Measurements from ENCODE around the gene CHRNA9. TPM values are rescaled to one million over a fixed set of nuclear protein-coding genes. Genes with fewer than 3 reads are reported as not detected.

CHRNA9 gene
- total and polyA plus RNA-seq, 2 of the 13 experiments (the other 11 are each of a cell fraction or from before 2014, with no cell fraction given) = not detected

DNA sequence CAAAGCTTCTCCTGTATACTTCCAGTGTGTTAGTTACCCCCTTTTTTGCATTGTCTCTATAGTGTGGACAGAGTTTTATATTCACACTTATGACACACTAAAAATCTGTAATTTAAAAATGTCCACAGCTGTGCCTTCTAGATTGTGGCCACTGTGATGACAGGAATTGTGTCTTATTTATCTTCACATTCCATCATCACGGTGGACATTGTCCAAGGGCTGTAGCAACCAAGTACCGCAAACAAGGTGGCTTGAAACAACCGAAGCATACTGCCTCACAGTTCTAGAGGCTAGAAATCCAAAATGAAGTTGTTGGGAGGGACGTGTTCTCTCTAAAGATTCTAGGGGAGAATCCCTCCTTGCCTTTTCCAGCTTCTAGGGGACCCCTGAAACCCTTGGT is 32.3 kb downstream of the CHRNA9 start:
- peak; percentile 87 for ATAC-seq
- FAIRE-seq = peak; percentile 77
- DNase-seq (ENCODE audit: low spot score) = peak; percentile 36
- H3K79me2 ChIP-seq (ENCODE audit: insufficient read depth, low read length) = no peaks in the 10 kb centered on the region
- no peaks in the 10 kb centered on the region for H3K27me3 ChIP-seq (ENCODE audit: control insufficient read depth in 1 of 2, insufficient read depth in 2 of 2, low read length in 2 of 2)
- ChIA-PET POLR2A (no interaction called here), CTCF (ENCODE audit: low intra/inter-chr PET ratio, low total read pairs) (no interaction called here)
- no peaks in the 10 kb centered on the region for H3K9me3 ChIP-seq (ENCODE audit: low read length)
- H3K4me1 ChIP-seq (ENCODE audit: insufficient read depth, low read length) = peaks cover 47% of the 10 kb centered on the region
- peak overlapping the region; percentile 59 for H2AFZ ChIP-seq (ENCODE audit: low read length)
- in situ Hi-C loops (cut with HindIII; ENCODE audit: extremely low pct_ligation_motif_present, low pct_unique_long_range_greater_than_20kb) = no loop called here
- no peak overlapping the region; a peak in 1 of 6 replicates for H3K4me3 ChIP-seq (replicated peaks in 1 of 3; ENCODE audit: insufficient read depth in 1 of 3, low read depth in 2 of 3, low read length in 3 of 3)
- no peaks in the 10 kb centered on the region for H3K36me3 ChIP-seq (replicated peaks in 1 of 2; ENCODE audit: control insufficient read depth in 1 of 2, insufficient read depth in 2 of 2, low read length in 2 of 2)
- no peaks in the 10 kb centered on the region for H4K20me1 ChIP-seq (ENCODE audit: insufficient read depth, low read length)
- WGBS (ENCODE audit: low lambda C conversion rate) = 3% methylated on average over 4 of the region's 4 CpGs
- H3K27ac ChIP-seq (ENCODE audit: extremely low read length, insufficient read depth, low read length) = no peak overlapping the region
- no TSS peak for BruUV-seq (replicated peaks)
- peak overlapping the region; percentile 56; the same call in 1 of the 2 replicates for H3K4me2 ChIP-seq (ENCODE audit: low read depth, low read length)
- intact Hi-C loops (cut with micrococcal nuclease; ENCODE audit: unreplicated experiment) = no loop called here
- H3K9ac ChIP-seq (ENCODE audit: insufficient read depth, low read depth, low read length) = no peak overlapping the region
- TF ChIP-seq HNF4A (CRISPR knock-in tag; IDR thresholded peaks at IDR 0.05) (peak; percentile 60), SOX6 (IDR thresholded peaks at IDR 0.05) (no peak), SOX6 (CRISPR knock-in tag; IDR thresholded peaks at IDR 0.05) (peak; percentile 25; the same call in 1 of the 2 replicates), FOXA1 (IDR thresholded peaks at IDR 0.05) (no peak), FOXA1 (CRISPR knock-in tag; IDR thresholded peaks at IDR 0.05) (peak; percentile 55), ZNF605 (CRISPR knock-in tag; IDR thresholded peaks at IDR 0.05) (peak; percentile 18; the same call in 1 of the 2 replicates), RAD21 (CRISPR knock-in tag; IDR thresholded peaks at IDR 0.05) (no peak), U2AF1 (optimal IDR thresholded peaks at IDR 0.05; ENCODE audit: low read depth, low read length) (no peak), SOX13 (IDR thresholded peaks at IDR 0.05) (no peak), SOX13 (CRISPR knock-in tag; conservative IDR thresholded peaks at IDR 0.05 in 1 of 2, IDR thresholded peaks at IDR 0.05 in 1 of 2) (peak in 1 of 2 experiments; percentile 52; a peak in 1 of 4 replicates), ZNF460 (CRISPR knock-in tag; IDR thresholded peaks at IDR 0.05; ENCODE audit: borderline replicate concordance) (no peak), CEBPG (CRISPR knock-in tag; IDR thresholded peaks at IDR 0.05) (peak; percentile 46; the same call in 1 of the 2 replicates), CEBPB (IDR thresholded peaks at IDR 0.05; ENCODE audit: borderline replicate concordance, low read depth, low read length) (peak; percentile 78; the same call in 1 of the 2 replicates), THYN1 (CRISPR knock-in tag; IDR thresholded peaks at IDR 0.05; ENCODE audit: borderline replicate concordance, low read depth) (no peak), TEAD3 (CRISPR knock-in tag; optimal IDR thresholded peaks at IDR 0.05; ENCODE audit: borderline replicate concordance) (peak; percentile 86)
- TF ChIP-seq, protein P1, sequence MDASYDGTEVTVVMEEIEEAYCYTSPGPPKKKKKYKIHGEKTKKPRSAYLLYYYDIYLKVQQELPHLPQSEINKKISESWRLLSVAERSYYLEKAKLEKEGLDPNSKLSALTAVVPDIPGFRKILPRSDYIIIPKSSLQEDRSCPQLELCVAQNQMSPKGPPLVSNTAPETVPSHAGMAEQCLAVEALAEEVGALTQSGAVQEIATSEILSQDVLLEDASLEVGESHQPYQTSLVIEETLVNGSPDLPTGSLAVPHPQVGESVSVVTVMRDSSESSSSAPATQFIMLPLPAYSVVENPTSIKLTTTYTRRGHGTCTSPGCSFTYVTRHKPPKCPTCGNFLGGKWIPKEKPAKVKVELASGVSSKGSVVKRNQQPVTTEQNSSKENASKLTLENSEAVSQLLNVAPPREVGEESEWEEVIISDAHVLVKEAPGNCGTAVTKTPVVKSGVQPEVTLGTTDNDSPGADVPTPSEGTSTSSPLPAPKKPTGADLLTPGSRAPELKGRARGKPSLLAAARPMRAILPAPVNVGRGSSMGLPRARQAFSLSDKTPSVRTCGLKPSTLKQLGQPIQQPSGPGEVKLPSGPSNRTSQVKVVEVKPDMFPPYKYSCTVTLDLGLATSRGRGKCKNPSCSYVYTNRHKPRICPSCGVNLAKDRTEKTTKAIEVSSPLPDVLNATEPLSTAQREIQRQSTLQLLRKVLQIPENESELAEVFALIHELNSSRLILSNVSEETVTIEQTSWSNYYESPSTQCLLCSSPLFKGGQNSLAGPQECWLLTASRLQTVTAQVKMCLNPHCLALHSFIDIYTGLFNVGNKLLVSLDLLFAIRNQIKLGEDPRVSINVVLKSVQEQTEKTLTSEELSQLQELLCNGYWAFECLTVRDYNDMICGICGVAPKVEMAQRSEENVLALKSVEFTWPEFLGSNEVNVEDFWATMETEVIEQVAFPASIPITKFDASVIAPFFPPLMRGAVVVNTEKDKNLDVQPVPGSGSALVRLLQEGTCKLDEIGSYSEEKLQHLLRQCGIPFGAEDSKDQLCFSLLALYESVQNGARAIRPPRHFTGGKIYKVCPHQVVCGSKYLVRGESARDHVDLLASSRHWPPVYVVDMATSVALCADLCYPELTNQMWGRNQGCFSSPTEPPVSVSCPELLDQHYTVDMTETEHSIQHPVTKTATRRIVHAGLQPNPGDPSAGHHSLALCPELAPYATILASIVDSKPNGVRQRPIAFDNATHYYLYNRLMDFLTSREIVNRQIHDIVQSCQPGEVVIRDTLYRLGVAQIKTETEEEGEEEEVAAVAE (CRISPR knock-in tag; IDR thresholded peaks at IDR 0.05; ENCODE audit: borderline replicate concordance) = 0 out of 2 replicates have a peak, but pooled peaks have one; percentile 33
- TF ChIP-seq, protein P2, sequence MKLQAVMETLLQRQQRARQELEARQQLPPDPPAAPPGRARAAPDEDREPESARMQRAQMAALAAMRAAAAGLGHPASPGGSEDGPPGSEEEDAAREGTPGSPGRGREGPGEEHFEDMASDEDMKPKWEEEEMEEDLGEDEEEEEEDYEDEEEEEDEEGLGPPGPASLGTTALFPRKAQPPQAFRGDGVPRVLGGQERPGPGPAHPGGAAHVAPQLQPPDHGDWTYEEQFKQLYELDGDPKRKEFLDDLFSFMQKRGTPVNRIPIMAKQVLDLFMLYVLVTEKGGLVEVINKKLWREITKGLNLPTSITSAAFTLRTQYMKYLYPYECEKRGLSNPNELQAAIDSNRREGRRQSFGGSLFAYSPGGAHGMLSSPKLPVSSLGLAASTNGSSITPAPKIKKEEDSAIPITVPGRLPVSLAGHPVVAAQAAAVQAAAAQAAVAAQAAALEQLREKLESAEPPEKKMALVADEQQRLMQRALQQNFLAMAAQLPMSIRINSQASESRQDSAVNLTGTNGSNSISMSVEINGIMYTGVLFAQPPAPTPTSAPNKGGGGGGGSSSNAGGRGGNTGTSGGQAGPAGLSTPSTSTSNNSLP (IDR thresholded peaks at IDR 0.05; ENCODE audit: low read depth, low read length) = peak; percentile 31; the same call in 1 of the 2 replicates
